ENCODE measurements around the gene RASA2.
"Not testable (repeated sequence)": the region's sequence is repeated elsewhere in the genome, so short reads cannot be mapped to it uniquely, and the experiment has no call there.

Gene RASA2

GRCh38 chr3:141478840-141479239, 8.0 kb upstream of the RASA2 start:
- WGBS, 2 experiments (ENCODE audit: insufficient coverage in 2 of 2), result 86% methylated on average over 1 of the region's 1 CpG; no CpG with 5 or more reads in 1 of the 2 experiments
- not testable (repeated sequence) for H3K27ac ChIP-seq (ENCODE audit: low read depth, low read length, severe bottlenecking); H3K4me3 ChIP-seq (ENCODE audit: extremely low read depth, insufficient read depth, low read length, poor library complexity, severe bottlenecking); H3K9me3 ChIP-seq (ENCODE audit: control insufficient read depth, low read length); H3K36me3 ChIP-seq (ENCODE audit: control insufficient read depth, insufficient read depth, low read length)
- peaks cover 11% of the 10 kb centered on the region for H3K4me1 ChIP-seq (ENCODE audit: control insufficient read depth, insufficient read depth, low read length, poor library complexity, severe bottlenecking)

- Histone ChIP-seq H3K4me1 (ENCODE audit: control insufficient read depth, insufficient read depth, low read length, poor library complexity, severe bottlenecking) (peaks cover 19% of the 10 kb centered on the region), H3K4me3 (ENCODE audit: extremely low read depth, insufficient read depth, low read length, poor library complexity, severe bottlenecking) (no peak overlapping the region), H3K27ac (ENCODE audit: low read depth, low read length, severe bottlenecking) (no peak overlapping the region), H3K9me3 (ENCODE audit: control insufficient read depth, low read length) (no peaks in the 10 kb centered on the region), H3K36me3 (ENCODE audit: control insufficient read depth, insufficient read depth, low read length) (no peaks in the 10 kb centered on the region)
- WGBS, 2 experiments (ENCODE audit: insufficient coverage in 2 of 2), result 78 to 94% methylated on average over 3 of the region's 5 CpGs
Observed at GRCh38 chr3:141482245-141482922, 4.4 kb upstream of the RASA2 start.

GRCh38 chr3:141484701-141485287, 2.0 kb upstream of the RASA2 start:
- Histone ChIP-seq H3K9me3 (ENCODE audit: control insufficient read depth, low read length) (no peaks in the 10 kb centered on the region), H3K36me3 (ENCODE audit: control insufficient read depth, insufficient read depth, low read length) (peaks cover 6% of the 10 kb centered on the region), H3K4me3 (ENCODE audit: extremely low read depth, insufficient read depth, low read length, poor library complexity, severe bottlenecking) (no peak overlapping the region), H3K4me1 (ENCODE audit: control insufficient read depth, insufficient read depth, low read length, poor library complexity, severe bottlenecking) (peaks cover 19% of the 10 kb centered on the region), H3K27ac (ENCODE audit: low read depth, low read length, severe bottlenecking) (no peak overlapping the region)
- WGBS, 2 experiments (ENCODE audit: insufficient coverage in 2 of 2), result 100% methylated on average over 2 of the region's 8 CpGs

- Histone ChIP-seq H3K27ac (ENCODE audit: low read depth, low read length, severe bottlenecking) (peak overlapping the region; percentile 61), H3K4me1 (ENCODE audit: control insufficient read depth, insufficient read depth, low read length, poor library complexity, severe bottlenecking) (peaks cover 19% of the 10 kb centered on the region), H3K4me3 (ENCODE audit: extremely low read depth, insufficient read depth, low read length, poor library complexity, severe bottlenecking) (peak overlapping the region; percentile 80), H3K9me3 (ENCODE audit: control insufficient read depth, low read length) (no peaks in the 10 kb centered on the region), H3K36me3 (ENCODE audit: control insufficient read depth, insufficient read depth, low read length) (peaks cover 11% of the 10 kb centered on the region)
- 56 to 64% methylated on average over 8 to 10 of the region's 10 CpGs for WGBS, 2 experiments (ENCODE audit: insufficient coverage in 2 of 2)
Observed at GRCh38 chr3:141485641-141486495, 959 bp upstream of the RASA2 start.

- Histone ChIP-seq H3K27ac (ENCODE audit: low read depth, low read length, severe bottlenecking) (peak overlapping the region; percentile 61), H3K9me3 (ENCODE audit: control insufficient read depth, low read length) (no peaks in the 10 kb centered on the region), H3K4me3 (ENCODE audit: extremely low read depth, insufficient read depth, low read length, poor library complexity, severe bottlenecking) (peak overlapping the region; percentile 80), H3K4me1 (ENCODE audit: control insufficient read depth, insufficient read depth, low read length, poor library complexity, severe bottlenecking) (peaks cover 14% of the 10 kb centered on the region), H3K36me3 (ENCODE audit: control insufficient read depth, insufficient read depth, low read length) (peaks cover 11% of the 10 kb centered on the region)
- WGBS, 2 experiments (ENCODE audit: insufficient coverage in 2 of 2), result no CpG with 5 or more reads among the region's 4 CpGs
Observed at GRCh38 chr3:141486496-141486745, 406 bp upstream of the RASA2 start.

- Histone ChIP-seq H3K27ac (ENCODE audit: low read depth, low read length, severe bottlenecking) (peak overlapping the region; percentile 93), H3K4me3 (ENCODE audit: extremely low read depth, insufficient read depth, low read length, poor library complexity, severe bottlenecking) (peak overlapping the region; percentile 80), H3K36me3 (ENCODE audit: control insufficient read depth, insufficient read depth, low read length) (peaks cover 11% of the 10 kb centered on the region), H3K9me3 (ENCODE audit: control insufficient read depth, low read length) (no peaks in the 10 kb centered on the region), H3K4me1 (ENCODE audit: control insufficient read depth, insufficient read depth, low read length, poor library complexity, severe bottlenecking) (peaks cover 10% of the 10 kb centered on the region)
- 1% methylated on average over 29 to 41 of the region's 55 CpGs for WGBS, 2 experiments (ENCODE audit: insufficient coverage in 2 of 2)
Observed at GRCh38 chr3:141487521-141488252, 860 bp downstream of the RASA2 start.

GRCh38 chr3:141489203-141489602, 2.4 kb downstream of the RASA2 start:
- H3K27ac ChIP-seq (ENCODE audit: low read depth, low read length, severe bottlenecking), result no peak overlapping the region
- WGBS, 2 experiments (ENCODE audit: insufficient coverage in 2 of 2), result 100% methylated on average over 1 of the region's 1 CpG; no CpG with 5 or more reads in 1 of the 2 experiments
- peaks cover 10% of the 10 kb centered on the region for H3K4me1 ChIP-seq (ENCODE audit: control insufficient read depth, insufficient read depth, low read length, poor library complexity, severe bottlenecking)
- peaks cover 11% of the 10 kb centered on the region for H3K36me3 ChIP-seq (ENCODE audit: control insufficient read depth, insufficient read depth, low read length)
- H3K4me3 ChIP-seq (ENCODE audit: extremely low read depth, insufficient read depth, low read length, poor library complexity, severe bottlenecking), result no peak overlapping the region
- no peaks in the 10 kb centered on the region for H3K9me3 ChIP-seq (ENCODE audit: control insufficient read depth, low read length)

GRCh38 chr3:141491081-141491480, 4.3 kb downstream of the RASA2 start:
- Histone ChIP-seq H3K4me3 (ENCODE audit: extremely low read depth, insufficient read depth, low read length, poor library complexity, severe bottlenecking) (no peak overlapping the region), H3K9me3 (ENCODE audit: control insufficient read depth, low read length) (no peaks in the 10 kb centered on the region), H3K27ac (ENCODE audit: low read depth, low read length, severe bottlenecking) (no peak overlapping the region), H3K36me3 (ENCODE audit: control insufficient read depth, insufficient read depth, low read length) (peaks cover 11% of the 10 kb centered on the region), H3K4me1 (ENCODE audit: control insufficient read depth, insufficient read depth, low read length, poor library complexity, severe bottlenecking) (peaks cover 2% of the 10 kb centered on the region)
- 91 to 100% methylated on average over 2 to 3 of the region's 3 CpGs for WGBS, 2 experiments (ENCODE audit: insufficient coverage in 2 of 2)

GRCh38 chr3:141491929-141492328, 5.1 kb downstream of the RASA2 start:
- H3K4me1 ChIP-seq (ENCODE audit: control insufficient read depth, insufficient read depth, low read length, poor library complexity, severe bottlenecking), result no peaks in the 10 kb centered on the region
- H3K27ac ChIP-seq (ENCODE audit: low read depth, low read length, severe bottlenecking), result no peak overlapping the region
- peaks cover 11% of the 10 kb centered on the region for H3K36me3 ChIP-seq (ENCODE audit: control insufficient read depth, insufficient read depth, low read length)
- H3K9me3 ChIP-seq (ENCODE audit: control insufficient read depth, low read length), result no peaks in the 10 kb centered on the region
- WGBS, 2 experiments (ENCODE audit: insufficient coverage in 2 of 2), result no CpG with 5 or more reads among the region's 1 CpG
- no peak overlapping the region for H3K4me3 ChIP-seq (ENCODE audit: extremely low read depth, insufficient read depth, low read length, poor library complexity, severe bottlenecking)

GRCh38 chr3:141493184-141493583, 6.4 kb downstream of the RASA2 start:
- Histone ChIP-seq H3K4me1 (ENCODE audit: control insufficient read depth, insufficient read depth, low read length, poor library complexity, severe bottlenecking) (no peaks in the 10 kb centered on the region), H3K36me3 (ENCODE audit: control insufficient read depth, insufficient read depth, low read length) (peaks cover 11% of the 10 kb centered on the region), H3K27ac (ENCODE audit: low read depth, low read length, severe bottlenecking) (no peak overlapping the region), H3K4me3 (ENCODE audit: extremely low read depth, insufficient read depth, low read length, poor library complexity, severe bottlenecking) (no peak overlapping the region), H3K9me3 (ENCODE audit: control insufficient read depth, low read length) (no peaks in the 10 kb centered on the region)
- no CpG with 5 or more reads among the region's 1 CpG for WGBS, 2 experiments (ENCODE audit: insufficient coverage in 2 of 2)

All from mesodermal cell (in vitro differentiated cells).